Activated CD4-positive, CD25-positive, alpha-beta regulatory T cell (primary cell): ENCODE measurements around the gene EGR4.
"Not testable (repeated sequence)": the region's sequence is repeated elsewhere in the genome, so short reads cannot be mapped to it uniquely, and the experiment has no call there.

Experiments used
- DNase-seq, 4 experiments: peaks; one replicate each; lab custom pipeline; 2025; lab: John Stamatoyannopoulos, UW

Gene EGR4

DNA sequence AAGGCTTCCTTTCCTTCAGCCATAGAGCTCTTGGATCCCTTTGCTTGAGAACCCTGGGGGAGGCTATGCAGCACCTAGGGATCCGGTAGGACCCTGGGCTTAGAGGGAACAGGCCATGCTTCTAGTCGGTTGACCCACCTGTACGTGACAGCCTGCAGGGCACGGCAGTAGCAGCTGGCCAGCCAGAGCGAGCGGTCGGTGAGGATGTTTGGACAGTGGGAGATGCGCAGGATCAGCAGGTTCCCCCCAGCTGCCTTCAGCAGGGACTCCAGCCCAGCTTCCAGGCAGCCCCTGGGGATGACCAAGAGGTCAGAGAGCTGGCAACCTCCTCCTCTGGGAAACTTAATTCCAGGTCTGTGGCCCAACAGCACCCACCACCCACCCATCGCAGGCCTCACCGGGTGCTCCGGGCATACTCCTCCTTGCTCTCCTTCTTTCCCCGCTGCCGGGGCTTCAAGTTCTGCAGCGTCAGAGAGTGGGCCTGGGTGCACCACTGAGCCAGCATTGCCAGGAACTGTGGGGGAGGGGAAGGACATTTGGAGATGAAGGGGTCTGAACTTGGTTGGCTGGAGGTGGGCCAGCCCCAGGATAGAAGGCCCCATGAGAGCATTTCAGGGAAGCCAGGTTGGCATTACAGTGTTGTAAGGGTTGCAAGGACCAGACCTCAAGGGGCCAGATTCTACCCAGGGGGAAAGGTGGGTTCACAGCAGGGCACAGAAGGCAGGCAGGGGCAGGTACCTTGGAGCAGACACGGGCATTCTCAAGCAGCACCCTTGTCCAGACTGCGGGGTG lies 29.6 kb downstream of the EGR4 start:
- DNase-seq: no peak

DNA sequence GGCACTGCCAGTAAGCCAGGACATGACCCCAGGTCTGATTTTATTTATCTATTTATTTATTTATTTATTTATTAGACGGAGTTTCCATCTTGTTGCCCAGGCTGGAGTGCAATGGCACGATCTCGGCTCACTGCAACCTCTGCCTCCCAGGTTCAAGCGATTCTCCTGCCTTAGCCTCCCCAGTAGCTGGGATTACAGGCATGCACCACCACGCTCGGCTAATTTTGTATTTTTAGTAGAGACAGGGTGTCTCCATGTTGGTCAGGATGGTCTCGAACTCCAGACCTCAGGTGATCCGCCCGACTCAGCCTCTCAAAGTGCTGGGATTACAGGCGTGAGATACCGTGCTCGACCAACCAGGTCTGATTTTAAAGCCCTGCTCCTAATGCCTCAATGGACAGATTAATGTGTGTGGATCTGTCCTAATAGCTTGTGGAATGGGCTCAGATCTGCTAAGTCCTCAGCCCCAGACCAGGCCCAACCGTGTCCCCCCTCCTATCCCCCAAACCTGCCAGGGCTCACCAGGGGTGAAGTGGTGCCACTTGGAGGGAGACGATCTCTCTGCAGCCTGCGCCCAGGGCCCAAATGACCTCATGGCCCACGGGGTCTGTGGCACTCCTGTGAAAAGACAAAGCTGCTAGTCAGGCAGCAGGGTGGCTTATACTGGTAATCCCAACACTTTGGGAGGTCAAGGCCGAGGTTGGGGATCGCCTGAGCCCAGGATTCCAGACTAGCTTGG lies 30.5 kb downstream of the EGR4 start:
- not testable (repeated sequence) for DNase-seq

DNA sequence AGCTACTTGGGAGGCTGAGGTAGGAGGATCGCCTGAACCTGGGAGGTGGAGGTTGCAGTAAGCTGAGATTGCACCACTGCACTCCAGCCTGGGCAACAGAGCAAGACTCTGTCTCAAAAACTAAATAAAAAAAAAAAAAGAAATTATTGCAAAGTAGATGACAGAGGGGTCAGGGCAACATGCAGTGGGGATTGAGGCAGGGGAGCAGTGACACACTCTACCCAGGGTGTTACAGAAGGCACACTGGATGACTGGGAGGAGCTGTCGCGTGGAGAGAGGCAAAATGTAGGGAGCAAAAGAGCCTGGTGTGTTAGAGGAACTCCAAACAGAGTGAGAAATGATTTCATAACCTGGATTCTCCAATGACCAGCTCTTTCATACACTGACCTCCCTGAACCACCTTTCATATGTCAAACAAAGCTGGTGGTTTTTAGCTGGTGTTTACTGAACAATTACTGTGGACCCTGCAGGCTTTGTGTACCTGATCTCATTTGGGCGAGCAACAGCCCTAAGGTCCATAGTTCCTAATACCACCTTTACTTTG lies 31.2 kb downstream of the EGR4 start:
- no peak for DNase-seq

DNA sequence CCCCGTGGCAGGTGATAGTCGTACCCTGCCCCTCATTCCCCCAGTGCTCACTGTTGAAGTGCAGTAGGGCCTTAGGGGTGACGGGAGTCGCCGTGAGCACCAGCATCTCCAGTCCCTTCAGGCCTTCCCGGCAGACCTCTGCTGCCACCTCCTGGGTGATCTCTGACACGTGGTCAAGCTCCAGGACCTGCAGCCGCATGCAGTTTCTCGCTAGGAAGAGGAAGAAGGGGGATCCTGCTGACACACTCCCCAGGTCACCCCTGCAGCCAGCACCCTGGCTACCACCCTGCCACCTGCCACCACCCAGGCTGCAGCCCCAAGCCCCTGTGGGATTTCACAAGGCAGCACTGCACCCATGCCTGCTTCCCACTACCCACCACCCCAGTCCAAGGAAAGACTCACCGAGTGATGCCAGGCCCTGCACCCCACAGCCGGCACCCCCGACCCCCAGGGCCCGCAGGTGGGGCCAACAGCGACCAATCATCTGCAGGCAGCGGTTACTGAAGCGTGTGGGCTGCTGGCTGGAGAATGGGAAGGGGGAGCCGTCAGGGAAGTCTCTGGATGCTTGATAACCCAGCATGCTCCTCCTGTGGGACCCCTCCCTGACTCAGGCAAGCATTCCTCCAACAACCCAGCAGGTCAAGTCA lies 32.9 kb downstream of the EGR4 start:
- no peak for DNase-seq

DNA sequence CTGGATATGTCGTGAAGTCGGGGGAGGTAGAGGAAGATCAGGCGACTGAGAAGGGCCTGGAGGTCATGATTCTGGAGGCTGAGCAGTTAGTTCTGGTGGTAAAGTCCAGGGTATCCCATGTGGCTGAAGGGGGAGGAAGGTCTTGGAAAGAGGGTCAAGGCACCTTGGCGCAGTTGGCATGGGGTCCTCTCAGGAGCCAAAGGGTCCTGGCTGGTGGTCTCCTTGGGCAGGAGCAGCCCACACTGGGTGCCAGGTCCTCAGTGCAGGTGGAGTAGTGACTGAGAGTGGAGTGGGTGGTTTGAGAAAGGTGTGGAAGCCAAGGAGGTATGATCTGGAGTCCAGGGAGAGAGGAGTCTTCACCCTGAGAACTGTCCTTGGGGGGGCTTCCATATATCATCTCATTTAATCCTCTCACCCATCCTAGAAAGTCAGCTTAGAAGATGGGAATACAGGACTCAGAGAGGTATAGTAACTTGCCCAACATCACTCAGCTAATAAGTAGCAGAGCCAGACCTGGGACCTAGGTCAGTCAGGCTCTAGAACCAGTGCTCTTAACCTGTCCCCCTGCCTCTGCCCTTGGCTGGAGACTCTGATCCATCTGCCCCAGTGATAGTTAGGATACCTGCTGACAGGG lies 33.5 kb downstream of the EGR4 start:
- no peak for DNase-seq

DNA sequence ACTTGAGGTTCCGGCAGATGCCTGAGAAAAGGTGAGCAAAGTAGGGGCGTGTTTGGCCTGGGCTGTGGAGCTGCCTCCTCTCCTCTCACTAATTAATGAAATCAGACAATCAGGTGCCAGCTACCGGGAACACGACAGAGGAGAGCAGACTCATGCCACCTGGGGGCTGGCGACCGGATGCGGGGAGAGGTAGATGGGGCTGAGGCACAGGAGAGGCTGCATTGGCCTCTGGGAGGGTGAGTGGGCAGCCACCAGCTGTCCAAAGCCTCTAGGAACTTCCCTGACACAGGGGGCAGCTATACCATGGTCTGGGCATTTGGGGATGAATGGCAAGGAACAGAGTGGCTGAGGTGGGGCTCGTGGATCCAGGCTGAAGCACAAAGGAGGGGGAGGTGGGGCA lies 34.1 kb downstream of the EGR4 start:
- DNase-seq: no peak

DNA sequence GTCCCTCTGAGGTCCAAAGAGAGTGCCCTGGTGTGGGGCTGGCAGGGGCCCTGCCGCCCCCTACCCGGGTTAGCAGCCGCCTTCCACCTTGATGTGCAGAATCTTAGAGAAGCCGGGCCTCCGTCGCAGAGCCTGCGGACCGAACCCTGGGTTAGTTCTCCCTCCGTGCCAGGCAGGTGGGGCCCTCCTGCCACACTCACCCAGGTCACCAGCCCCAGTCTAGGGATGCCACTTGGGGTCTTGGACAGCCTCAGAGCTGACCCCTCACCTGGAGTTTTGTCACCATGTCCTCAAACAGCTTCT lies 34.5 kb downstream of the EGR4 start:
- DNase-seq: no peak

DNA sequence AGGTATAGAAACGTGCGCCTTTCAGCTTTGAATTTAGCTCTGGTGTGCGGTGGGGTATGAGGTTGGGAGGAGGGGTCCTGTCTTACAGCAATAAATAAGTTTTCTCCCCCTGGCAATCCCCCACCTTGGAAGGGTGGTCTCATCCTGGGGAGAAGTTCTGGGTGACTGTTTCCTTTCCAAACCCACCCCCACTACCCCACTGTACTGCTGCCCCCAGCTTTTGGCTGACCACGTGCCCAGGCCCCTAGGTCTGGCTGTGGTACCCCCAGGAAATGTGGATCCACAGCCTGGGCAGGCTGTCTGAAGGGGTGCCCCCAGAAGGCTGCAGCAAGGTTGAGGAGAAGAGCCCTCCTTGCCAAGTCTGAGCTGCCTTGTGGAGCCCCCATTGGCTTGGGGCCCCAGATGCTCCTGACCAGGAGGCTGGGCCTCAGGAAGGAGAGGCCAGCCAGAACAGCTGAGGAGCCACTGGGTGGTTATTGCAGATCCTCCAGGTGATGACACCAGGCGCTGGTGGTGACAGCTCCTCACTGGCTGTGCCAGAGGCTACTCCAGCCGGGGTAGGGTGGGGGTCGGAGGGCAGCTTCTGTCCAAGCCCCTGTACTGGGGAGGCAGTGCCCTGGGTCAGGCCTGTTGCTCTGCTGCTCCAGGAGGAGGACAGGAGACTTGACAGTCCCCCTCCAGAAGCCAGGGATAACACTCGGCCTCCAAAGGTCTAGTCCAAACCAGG lies 35.0 kb downstream of the EGR4 start:
- DNase-seq: no peak

DNA sequence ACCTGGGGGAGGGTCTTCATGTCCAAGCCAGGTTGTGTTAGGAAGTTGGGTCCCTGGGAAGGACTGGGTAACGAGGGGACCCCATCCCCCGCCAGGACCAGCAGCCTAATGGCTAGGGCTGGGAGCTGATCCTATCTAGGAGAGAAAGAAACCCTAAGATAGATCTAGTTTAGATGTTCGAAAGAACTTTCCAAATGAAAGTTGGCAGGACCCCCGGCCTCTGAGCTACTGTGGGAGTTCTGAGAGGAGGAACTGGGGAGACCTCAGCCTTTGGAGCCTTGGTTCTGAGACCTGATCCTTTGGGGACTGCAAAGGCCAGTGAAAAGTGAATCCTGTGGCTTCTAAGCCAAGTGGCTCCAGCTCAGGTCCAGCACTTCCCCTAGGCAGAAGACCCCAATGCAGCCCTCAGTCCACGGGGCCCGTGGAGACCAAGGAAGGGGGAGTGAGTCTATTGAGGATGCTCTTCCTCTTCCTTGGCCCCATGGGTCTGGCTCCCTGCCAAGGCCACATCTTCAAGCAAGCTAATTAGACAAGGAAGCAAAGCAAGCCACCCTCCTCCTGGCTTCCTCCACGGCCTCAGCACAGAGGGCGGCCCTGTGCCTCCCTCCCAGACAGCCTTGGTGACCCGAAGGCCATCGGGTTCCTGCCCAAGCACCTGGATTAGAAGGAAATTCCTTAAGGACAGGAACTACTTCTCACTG lies 35.8 kb downstream of the EGR4 start:
- DNase-seq: peak in 1 of 4 experiments; percentile 23

DNA sequence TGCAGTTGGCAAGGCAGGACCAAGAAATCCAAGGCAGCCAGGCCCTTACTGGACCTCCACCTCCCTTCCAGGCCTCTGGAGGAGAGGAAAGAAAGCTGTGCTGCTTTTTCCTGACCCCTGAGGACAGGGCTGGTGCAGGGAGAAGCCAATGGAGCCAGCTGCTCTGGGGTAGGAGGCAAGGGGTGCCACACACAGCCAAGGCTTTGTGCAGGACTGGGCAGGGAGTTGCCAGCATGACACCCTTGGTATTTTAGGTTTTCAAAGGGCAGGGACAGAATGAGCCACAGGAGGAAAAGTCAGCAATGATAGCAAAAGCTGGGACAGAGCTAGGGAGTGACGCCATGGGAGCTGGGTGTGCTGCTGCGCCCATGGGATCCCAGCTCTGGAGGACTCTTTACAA lies 36.3 kb downstream of the EGR4 start:
- DNase-seq: no peak

DNA sequence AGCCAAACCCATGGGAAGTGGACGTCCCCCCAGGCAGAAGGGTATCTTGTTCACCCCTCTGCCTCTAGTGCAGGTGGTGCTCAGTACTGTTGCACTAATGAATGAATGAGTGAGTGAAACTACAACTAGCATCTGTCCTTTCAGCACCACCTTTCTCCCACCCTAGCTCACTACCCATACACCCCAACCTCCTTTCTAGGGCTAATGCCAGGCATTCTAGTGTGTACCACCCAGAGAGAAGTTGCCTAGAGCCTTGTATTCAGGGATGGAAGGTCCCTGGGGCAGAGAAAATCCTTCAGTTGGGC lies 36.8 kb downstream of the EGR4 start:
- DNase-seq: no peak

DNA sequence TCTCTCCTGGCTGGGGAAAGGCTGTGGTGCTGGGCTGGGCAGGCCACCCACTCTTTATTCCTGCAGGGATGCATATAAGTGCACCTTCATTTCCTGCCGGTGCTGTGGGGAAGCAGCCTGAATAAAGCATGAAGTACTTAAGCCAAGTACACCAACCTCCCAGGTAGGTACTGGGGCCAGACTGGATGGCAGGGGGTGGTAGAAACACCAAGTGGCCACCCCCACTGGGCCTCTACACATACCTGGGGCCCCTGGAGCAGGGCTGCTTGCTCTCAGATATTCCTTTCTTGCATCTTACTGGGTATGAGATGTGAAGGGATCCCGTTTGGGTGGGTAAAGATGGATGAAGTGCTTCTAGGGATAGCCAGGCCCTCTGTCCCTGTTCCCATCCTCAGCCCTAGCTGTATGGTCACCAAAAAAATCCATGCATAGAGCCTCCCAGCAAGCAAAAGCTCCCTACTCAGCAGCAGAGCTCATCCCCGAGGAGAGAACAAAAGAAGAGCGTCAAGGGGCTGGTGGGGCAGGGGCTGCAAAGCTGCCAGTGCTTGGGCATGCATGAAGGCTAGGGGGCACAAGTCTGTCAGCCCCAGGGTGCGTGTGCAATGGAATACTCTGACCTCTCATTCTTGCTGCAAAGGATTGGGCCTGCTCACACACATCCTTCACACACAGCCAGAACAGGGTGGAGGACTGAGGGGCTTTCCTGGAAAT lies 37.3 kb downstream of the EGR4 start:
- no peak for DNase-seq

DNA sequence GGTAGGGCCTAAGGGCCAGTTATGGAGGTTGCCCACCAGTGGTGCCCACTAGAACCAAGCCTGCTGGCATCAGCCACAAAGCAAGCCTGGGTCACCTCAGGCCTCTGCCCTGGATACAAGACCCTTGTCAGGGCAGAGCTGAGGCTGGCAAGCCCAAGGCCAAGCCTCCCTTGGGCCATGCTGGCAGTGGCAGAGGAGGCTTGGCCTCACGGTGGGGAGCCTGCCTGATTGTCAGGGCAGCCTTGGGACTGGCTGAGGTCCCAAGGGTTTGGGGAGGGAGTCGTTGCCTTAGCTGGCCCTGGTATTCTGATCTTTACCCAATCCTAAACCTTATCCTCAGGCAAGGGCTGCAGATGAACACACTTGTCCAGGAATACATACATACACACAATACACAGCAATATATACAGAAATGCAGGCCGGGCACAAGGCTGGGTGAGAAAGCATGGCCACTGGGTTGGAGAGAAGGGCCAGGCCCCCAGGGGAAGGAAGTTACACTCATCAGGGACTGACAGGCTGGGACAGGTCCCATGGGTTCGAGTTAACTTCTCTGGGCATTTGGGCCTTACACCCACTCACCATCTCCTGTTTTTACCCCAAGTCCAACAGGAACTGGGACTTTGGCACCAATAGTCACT lies 38.2 kb downstream of the EGR4 start:
- DNase-seq: no peak

DNA sequence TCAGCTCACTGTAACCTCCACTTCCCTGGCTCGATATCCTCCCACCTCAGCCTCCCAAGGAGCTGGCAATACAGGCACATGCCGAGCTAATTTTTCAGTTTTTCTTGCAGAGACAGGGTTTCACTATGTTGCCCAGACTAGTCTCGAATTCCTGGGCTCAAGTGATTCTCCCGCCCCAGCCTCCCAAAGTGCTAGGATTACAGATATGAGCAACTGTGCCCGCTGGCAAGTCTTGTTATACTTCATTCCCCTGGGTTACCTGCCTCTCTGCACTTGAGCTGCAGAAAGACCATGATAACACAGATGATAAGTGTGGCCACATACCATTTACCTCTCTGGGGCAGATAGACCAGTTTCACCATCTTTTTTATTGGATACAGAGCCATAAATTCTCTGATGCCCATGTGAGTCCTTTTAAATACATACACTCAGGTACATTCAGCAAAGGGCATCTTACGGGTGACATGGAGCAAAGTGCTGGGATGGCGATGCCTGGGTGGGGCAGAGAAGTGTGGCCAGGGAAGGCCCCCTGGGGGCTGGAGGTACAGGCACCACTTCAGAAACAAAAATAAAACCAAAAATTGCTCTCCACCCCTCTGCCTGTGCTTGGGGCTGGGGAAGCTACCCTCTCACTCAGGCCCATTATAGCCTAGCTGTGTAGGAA lies 38.9 kb downstream of the EGR4 start:
- no peak for DNase-seq

DNA sequence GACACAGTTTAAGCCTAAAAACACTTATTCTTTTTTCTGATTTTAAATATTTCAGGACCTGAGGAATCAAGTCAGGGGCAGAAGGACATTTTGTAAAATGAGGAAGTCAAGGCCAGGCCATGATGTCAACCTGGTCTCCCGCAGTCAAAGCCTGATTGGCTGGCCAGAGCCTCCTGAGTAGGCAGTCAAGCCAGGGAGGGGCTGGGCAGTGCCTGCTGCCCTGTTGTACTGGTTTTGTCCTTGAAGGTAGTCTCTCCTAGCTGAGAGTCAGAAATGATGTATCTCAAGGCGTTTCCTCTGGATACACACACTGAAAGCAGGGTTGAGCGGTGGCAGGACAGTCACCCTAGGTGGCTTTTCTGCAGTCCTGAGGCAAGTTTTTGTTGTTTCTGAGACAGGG lies 39.4 kb downstream of the EGR4 start:
- no peak for DNase-seq

DNA sequence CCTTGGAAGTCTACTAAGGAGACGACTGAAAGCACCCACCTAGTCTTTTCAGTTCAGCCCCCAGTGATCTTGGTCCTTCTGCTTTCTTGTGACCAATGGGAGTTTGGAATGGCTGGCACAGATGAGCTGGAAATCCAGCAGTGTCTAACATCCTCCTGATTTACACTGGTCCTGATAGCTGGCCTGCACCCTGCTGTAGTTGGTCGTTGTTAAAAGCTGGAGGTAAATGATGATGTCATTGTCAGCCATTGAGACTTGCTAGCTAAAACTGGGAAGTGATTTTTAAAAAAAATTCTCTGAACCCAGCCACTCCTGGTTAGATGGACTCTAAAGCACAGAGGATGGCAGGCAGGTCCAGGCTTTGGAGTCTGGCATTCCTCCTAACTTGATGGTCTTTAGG lies 39.9 kb downstream of the EGR4 start:
- no peak for DNase-seq

DNA sequence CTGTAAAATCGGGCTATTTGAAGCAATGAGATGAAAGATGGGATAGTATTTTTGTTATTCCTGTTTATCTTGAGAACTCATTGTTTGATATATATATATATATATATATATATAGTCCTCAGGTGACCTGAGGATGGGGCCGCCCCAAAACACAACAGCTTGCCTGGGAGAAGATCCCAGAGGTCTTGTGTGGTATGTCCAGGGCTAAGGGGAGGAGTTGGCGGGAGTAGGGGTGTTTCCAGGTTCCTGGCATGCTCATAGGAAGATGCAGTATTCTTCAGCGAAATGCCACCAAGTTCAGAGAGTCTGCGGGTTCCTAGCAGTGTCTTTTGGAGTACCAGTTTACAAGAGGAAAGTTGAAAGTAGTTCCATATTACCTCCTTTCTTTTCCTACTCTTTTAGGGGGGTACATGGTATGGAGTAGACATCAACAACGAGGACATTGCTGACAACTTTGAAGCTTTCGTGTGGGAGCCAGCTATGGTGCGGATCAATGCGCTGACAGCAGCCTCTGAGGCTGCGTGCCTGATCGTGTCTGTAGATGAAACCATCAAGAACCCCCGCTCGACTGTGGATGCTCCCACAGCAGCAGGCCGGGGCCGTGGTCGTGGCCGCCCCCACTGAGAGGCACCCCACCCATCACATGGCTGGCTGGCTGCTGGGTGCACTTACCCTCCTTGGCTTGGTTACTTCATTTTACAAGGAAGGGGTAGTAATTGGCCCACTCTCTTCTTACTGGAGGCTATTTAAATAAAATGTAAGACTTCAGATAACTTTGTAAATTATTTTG lies 40.9 kb downstream of the EGR4 start:
- DNase-seq: no peak

DNA sequence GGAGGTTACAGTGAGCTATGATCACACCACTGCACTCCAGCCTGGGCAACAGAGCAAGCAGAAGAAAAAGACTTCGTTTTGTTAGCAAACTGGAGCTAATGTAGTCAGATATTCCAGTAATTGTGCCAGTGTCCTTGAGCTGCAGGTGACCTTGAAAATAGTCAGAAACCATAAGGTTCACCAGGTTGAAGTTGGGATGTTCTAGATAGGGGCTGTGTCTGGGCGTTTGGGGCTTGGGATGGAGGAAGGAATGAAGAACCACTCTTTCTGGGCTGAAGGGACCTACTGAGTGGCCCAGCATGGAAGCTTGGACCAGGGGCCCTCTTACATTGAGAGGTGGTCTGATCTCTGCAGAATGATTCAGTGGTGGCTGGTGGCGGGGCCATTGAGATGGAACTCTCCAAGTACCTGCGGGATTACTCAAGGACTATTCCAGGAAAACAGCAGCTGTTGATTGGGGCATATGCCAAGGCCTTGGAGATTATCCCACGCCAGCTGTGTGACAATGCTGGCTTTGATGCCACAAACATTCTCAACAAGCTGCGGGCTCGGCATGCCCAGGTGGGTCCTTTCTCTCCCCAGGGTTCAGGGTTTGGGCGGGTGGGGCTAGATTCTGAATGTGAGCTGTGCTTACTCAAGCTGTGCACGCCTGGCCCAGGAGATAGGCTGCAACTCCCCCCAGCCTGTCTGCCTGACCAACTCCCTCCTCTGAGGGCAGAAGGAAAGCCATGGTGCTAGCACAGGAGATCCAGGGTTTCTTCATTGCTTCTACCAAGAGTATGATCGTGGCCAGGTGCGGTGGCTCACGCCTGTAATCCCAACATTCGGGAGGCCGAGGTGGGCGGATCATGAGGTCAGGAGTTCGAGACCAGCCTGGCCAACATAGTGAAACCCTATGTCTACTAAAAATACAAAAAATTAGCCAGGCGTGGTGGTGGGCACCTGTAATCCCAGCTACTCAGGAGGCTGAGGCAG lies 42.2 kb downstream of the EGR4 start:
- no peak for DNase-seq
